T47D (cell line): ENCODE data around the gene ZC3HAV1L.
"Not testable (repeated sequence)": the region's sequence is repeated elsewhere in the genome, so short reads cannot be mapped to it uniquely, and the experiment has no call there.

Source experiments
- DNase-seq, 2 experiments: peaks; one replicate each; pipeline versions ENCODE4 v3.0.0 to v3.0.0-alpha.2; 2011 to 2012; ENCODE audit warnings: low read depth in 1 of 2, low spot score in 1 of 2
- JUND ChIP-seq: IDR thresholded peaks from 2 replicates; pipeline ENCODE4 v1.6.1; 2012; ENCODE audit warnings: low read depth
- in situ Hi-C: cut with HindIII; loops from 2 replicates; pipeline ENCODE4 v1.10.0; 2016; ENCODE audit warnings: low sequenced_read_pairs, low pct_unique_long_range_greater_than_20kb

The ZC3HAV1L gene

GRCh38 chr7:139029353-139029752 is 6.5 kb downstream of the ZC3HAV1L start:
- in situ Hi-C loops, result no loop called here
- no peak for DNase-seq
- no peak for TF ChIP-seq JUND

GRCh38 chr7:139026551-139026950 is 9.3 kb downstream of the ZC3HAV1L start:
- in situ Hi-C loops, result no loop called here
- TF ChIP-seq JUND, result no peak
- DNase-seq, result no peak

- in situ Hi-C loops, DNase-seq: not testable (repeated sequence)
Measured at GRCh38 chr7:139025861-139026260, 10.0 kb downstream of the ZC3HAV1L start.

GRCh38 chr7:139023076-139023475 is 12.8 kb downstream of the ZC3HAV1L start:
- DNase-seq, result no peak
- in situ Hi-C loops, result no loop called here
- TF ChIP-seq JUND, result no peak

- no peak for DNase-seq
- no peak for TF ChIP-seq JUND
- in situ Hi-C loops, result no loop called here
Measured at GRCh38 chr7:139022286-139022685, 13.6 kb downstream of the ZC3HAV1L start.

GRCh38 chr7:139018910-139019309 is 16.9 kb downstream of the ZC3HAV1L start:
- no peak for TF ChIP-seq JUND
- DNase-seq, result no peak

GRCh38 chr7:139016931-139017511 is 18.8 kb downstream of the ZC3HAV1L start:
- DNase-seq, result peak; percentile 59 to 79
- in situ Hi-C loops, result no loop called here
- TF ChIP-seq JUND, result no peak

More at GRCh38 chr7:139018910-139019309, 16.9 kb downstream of the ZC3HAV1L start:
- in situ Hi-C loops, result no loop called here

- in situ Hi-C loops, result no loop called here
- no peak for TF ChIP-seq JUND
- DNase-seq, result no peak
Measured at GRCh38 chr7:139011373-139011772, 24.5 kb downstream of the ZC3HAV1L start.

- in situ Hi-C loops, result no loop called here
- DNase-seq, result peak in 1 of 2 experiments; percentile 16
- TF ChIP-seq JUND, result no peak
Measured at GRCh38 chr7:139004321-139005090, 31.3 kb downstream of the ZC3HAV1L start.

- in situ Hi-C loops, result no loop called here
- no peak for DNase-seq
- TF ChIP-seq JUND, result no peak
Measured at GRCh38 chr7:138999414-138999813, 36.4 kb downstream of the ZC3HAV1L start.

GRCh38 chr7:138992052-138992531 is 43.8 kb downstream of the ZC3HAV1L start:
- in situ Hi-C loops, result no loop called here
- no peak for DNase-seq
- no peak for TF ChIP-seq JUND

GRCh38 chr7:138987686-138988085 is 48.2 kb downstream of the ZC3HAV1L start:
- no peak for TF ChIP-seq JUND
- no peak for DNase-seq
- in situ Hi-C loops, result no loop called here

- no peak for DNase-seq
- in situ Hi-C loops, result no loop called here
- TF ChIP-seq JUND, result no peak
Measured at GRCh38 chr7:138982204-138982623, 53.6 kb downstream of the ZC3HAV1L start.
